H9 (cell line): ENCODE measurements around the gene SLC1A1. TPM values are rescaled to one million over a fixed set of nuclear protein-coding genes. Genes with fewer than 3 reads are reported as not detected.

ENCODE experiments used
- DNase-seq: peaks from one replicate; pipeline ENCODE4 v3.0.0-alpha.2; 2017
- H2AFZ ChIP-seq: one replicate; pipeline ENCODE4 v1.6.1; 2013; ENCODE audit warnings: mild to moderate bottlenecking, low read length, control low read depth, moderate library complexity
- H2AK5ac ChIP-seq: 2 replicates; pipeline ENCODE4 v1.6.1; 2013; ENCODE audit warnings: low read length, control low read depth, mixed read lengths; ENCODE audit not compliant: insufficient read length
- H2BK120ac ChIP-seq: one replicate; pipeline ENCODE4 v1.6.1; 2013; ENCODE audit warnings: low read depth, mild to moderate bottlenecking, low read length, control low read depth, inconsistent platforms; ENCODE audit not compliant: poor library complexity, severe bottlenecking
- H2BK12ac ChIP-seq: 2 replicates; pipeline ENCODE4 v1.6.1; 2013; ENCODE audit warnings: low read length, control low read depth, mixed read lengths, low read depth; ENCODE audit not compliant: insufficient read length
- H2BK15ac ChIP-seq: 2 replicates; pipeline ENCODE4 v1.6.1; 2013; ENCODE audit warnings: low read depth, low read length, control low read depth
- H2BK20ac ChIP-seq: one replicate; pipeline ENCODE4 v1.6.1; 2013; ENCODE audit warnings: low read depth, mild to moderate bottlenecking, low read length, control low read depth, inconsistent platforms; ENCODE audit not compliant: poor library complexity, severe bottlenecking
- H2BK5ac ChIP-seq: 2 replicates; pipeline ENCODE4 v1.6.1; 2013; ENCODE audit warnings: low read length, control low read depth, mixed read lengths; ENCODE audit not compliant: insufficient read length
- H3K14ac ChIP-seq: 2 replicates; pipeline ENCODE4 v1.6.1; 2013; ENCODE audit warnings: low read length, control low read depth; ENCODE audit not compliant: insufficient read depth
- H3K18ac ChIP-seq: 2 replicates; pipeline ENCODE4 v1.6.1; 2013; ENCODE audit warnings: low read depth, mild to moderate bottlenecking, mixed read lengths, low read length, control low read depth; ENCODE audit not compliant: insufficient read length
- H3K23ac ChIP-seq: 2 replicates; pipeline ENCODE4 v1.6.1; 2013; ENCODE audit warnings: low read length, control low read depth, mixed read lengths, low read depth; ENCODE audit not compliant: insufficient read length
- H3K23me2 ChIP-seq: 2 replicates; pipeline ENCODE4 v1.6.1; 2013; ENCODE audit warnings: low read depth, mild to moderate bottlenecking, mixed read lengths, low read length, control low read depth; ENCODE audit not compliant: insufficient read length, poor library complexity, severe bottlenecking
- H3K27ac ChIP-seq: 2 replicates; pipeline ENCODE4 v1.5.1; 2013; ENCODE audit warnings: low read length, control low read depth, mixed read lengths, low read depth; ENCODE audit not compliant: insufficient read length
- H3K27me3 ChIP-seq: 2 replicates; pipeline ENCODE4 v1.6.1; 2013; ENCODE audit warnings: low read length, control low read depth, inconsistent platforms; ENCODE audit not compliant: insufficient read depth
- H3K4ac ChIP-seq: 2 replicates; pipeline ENCODE4 v1.6.1; 2013; ENCODE audit warnings: low read depth, mild to moderate bottlenecking, control low read depth, inconsistent platforms, low read length, moderate library complexity
- H3K4me1 ChIP-seq: 2 replicates; pipeline ENCODE4 v1.6.1; 2013; ENCODE audit warnings: low read length, control low read depth, inconsistent platforms; ENCODE audit not compliant: insufficient read depth
- H3K4me2 ChIP-seq: 2 replicates; pipeline ENCODE4 v1.6.1; 2013; ENCODE audit warnings: low read length, control low read depth, mixed read lengths; ENCODE audit not compliant: insufficient read length, insufficient read depth
- H3K56ac ChIP-seq: 2 replicates; pipeline ENCODE4 v1.6.1; 2013; ENCODE audit warnings: low read depth, mild to moderate bottlenecking, mixed read lengths, low read length, control low read depth; ENCODE audit not compliant: insufficient read length
- H3K79me1 ChIP-seq: 2 replicates; pipeline ENCODE4 v1.6.1; 2013; ENCODE audit warnings: low read depth, mild to moderate bottlenecking, moderate library complexity, low read length, control low read depth, inconsistent platforms; ENCODE audit not compliant: insufficient read depth, poor library complexity, severe bottlenecking
- H3K79me2 ChIP-seq: 2 replicates; pipeline ENCODE4 v1.6.1; 2013; ENCODE audit warnings: low read length, control low read depth, inconsistent platforms; ENCODE audit not compliant: insufficient read depth
- H3K9ac ChIP-seq: 2 replicates; pipeline ENCODE4 v1.6.1; 2013; ENCODE audit warnings: low read length, control low read depth, mixed read lengths; ENCODE audit not compliant: insufficient read length; ENCODE audit errors: extremely low read depth
- H3K9me3 ChIP-seq: one replicate; pipeline ENCODE4 v1.6.1; 2013; ENCODE audit warnings: low read depth, low read length, inconsistent platforms; ENCODE audit not compliant: control insufficient read depth
- H3T11ph ChIP-seq: one replicate; pipeline ENCODE4 v1.6.1; 2013; ENCODE audit warnings: mild to moderate bottlenecking, low read length, control low read depth, inconsistent platforms
- H4K20me1 ChIP-seq: one replicate; pipeline ENCODE4 v1.6.1; 2013; ENCODE audit not compliant: control insufficient read depth, insufficient read length, insufficient read depth
- H4K5ac ChIP-seq: 2 replicates; pipeline ENCODE4 v1.6.1; 2013; ENCODE audit warnings: low read depth, mild to moderate bottlenecking, mixed read lengths, low read length, control low read depth; ENCODE audit not compliant: insufficient read length
- H4K8ac ChIP-seq: replicated peaks from 2 replicates; pipeline ENCODE4 v1.6.1; 2013; ENCODE audit warnings: low read length, control low read depth, mixed read lengths, low read depth; ENCODE audit not compliant: insufficient read length
- H4K91ac ChIP-seq: 2 replicates; pipeline ENCODE4 v1.6.1; 2013; ENCODE audit warnings: low read depth, mild to moderate bottlenecking, moderate library complexity, mixed read lengths, low read length, control low read depth; ENCODE audit not compliant: insufficient read length
- H3K27ac Mint-ChIP-seq, 3 experiments: 2 replicates in 2 of 3; 3 replicates in 1 of 3; pipeline ENCODE4 v1.8.0; 2020 to 2021; ENCODE audit warnings: mixed read lengths in 3 of 3, mild to moderate bottlenecking in 1 of 3, moderate library complexity in 1 of 3
- H3K27me3 Mint-ChIP-seq: 2 replicates; pipeline ENCODE4 v1.8.0; 2021; ENCODE audit warnings: low read depth, mild to moderate bottlenecking, moderate library complexity, mixed read lengths
- H3K36me3 Mint-ChIP-seq, 3 experiments: 2 replicates in 2 of 3; 3 replicates in 1 of 3; pipeline ENCODE4 v1.8.0; 2020 to 2021; ENCODE audit warnings: low read depth in 3 of 3, mixed read lengths in 3 of 3; ENCODE audit not compliant: insufficient read depth in 1 of 3
- H3K4me1 Mint-ChIP-seq, 2 experiments: 2 replicates each; pipeline ENCODE4 v1.8.0; 2020; ENCODE audit warnings: mixed read lengths in 2 of 2
- H3K4me3 Mint-ChIP-seq, 2 experiments: 2 replicates in 1 of 2; 3 replicates in 1 of 2; pipeline ENCODE4 v1.8.0; 2020 to 2021; ENCODE audit warnings: mild to moderate bottlenecking in 2 of 2, mixed read lengths in 2 of 2, moderate library complexity in 1 of 2
- H3K9me3 Mint-ChIP-seq, 2 experiments: 2 replicates in 1 of 2; 3 replicates in 1 of 2; pipeline ENCODE4 v1.8.0; 2020; ENCODE audit warnings: mild to moderate bottlenecking in 2 of 2, mixed read lengths in 2 of 2, moderate library complexity in 1 of 2
- CTCF ChIP-seq: fragments of 200-600 bp; sonication (generic); conservative IDR thresholded peaks from 3 replicates; pipeline ENCODE4 v1.8.0; 2021; ENCODE audit warnings: antibody characterized with exemption, mild to moderate bottlenecking
- WGBS: extraction: QIAGEN DNeasy Blood & Tissue Kit; methylation state at CpG from one replicate; pipeline ENCODE4 v1.1.7; 2013; ENCODE audit warnings: missing lambda C conversion rate, low lambda C conversion rate, mixed read lengths; ENCODE audit not compliant: insufficient read length; ENCODE audit errors: extremely low coverage; 5-methylcytosine and 5-hydroxymethylcytosine counted together
- total RNA-seq: library from RNA; stranded (reverse); gene quantifications from 2 replicates; pipeline ENCODE4 v1.2.1, GENCODE V29; 2021

SLC1A1 gene
- total RNA-seq, 1 experiment from 2014 or later = 4.7 TPM

- Histone ChIP-seq H4K20me1 (no peaks in the 10 kb centered on the region), H2AK5ac (no peak overlapping the region), H3K14ac (no peak overlapping the region), H2AFZ (no peak overlapping the region), H3K9me3 (no peaks in the 10 kb centered on the region), H3K79me2 (no peaks in the 10 kb centered on the region), H3K27me3 (no peaks in the 10 kb centered on the region), H2BK5ac (no peak overlapping the region), H3T11ph (no peak overlapping the region), H3K18ac (no peak overlapping the region), H3K79me1 (no peaks in the 10 kb centered on the region), H3K4ac (no peak overlapping the region), H3K23ac (no peak overlapping the region), H4K91ac (no peak overlapping the region), H3K4me1 (peaks cover 4% of the 10 kb centered on the region; the same call in 1 of the 2 replicates), H3K23me2 (no peaks in the 10 kb centered on the region), H2BK15ac (no peak overlapping the region), H3K27ac (no peak overlapping the region), H2BK120ac (no peak overlapping the region), H3K56ac (no peak overlapping the region), H3K9ac (no peak overlapping the region), H2BK20ac (no peak overlapping the region), H4K5ac (no peak overlapping the region), H2BK12ac (no peak overlapping the region), H4K8ac (no peak overlapping the region), H3K4me2 (no peak overlapping the region)
- H3K4me1 Mint-ChIP-seq = peaks cover 9% of the 10 kb centered on the region in 2 experiments
- H3K4me3 Mint-ChIP-seq = no peak overlapping the region
- no peak for DNase-seq
- H3K27me3 Mint-ChIP-seq = peaks cover 2% of the 10 kb centered on the region; the same call in 1 of the 2 replicates
- no peak for TF ChIP-seq CTCF
- no peaks in the 10 kb centered on the region; a peak in 1 of 7 replicates for H3K36me3 Mint-ChIP-seq
- H3K27ac Mint-ChIP-seq = no peak overlapping the region
- no CpG with 5 or more reads among the region's 11 CpGs for WGBS
- no peaks in the 10 kb centered on the region for H3K9me3 Mint-ChIP-seq
Measured at GRCh38 chr9:4596165-4596922, 106.1 kb downstream of the SLC1A1 start.
